ACC112 (cell line): ENCODE results near the gene MTURN.
"Not testable (repeated sequence)": the region's sequence is repeated elsewhere in the genome, so short reads cannot be mapped to it uniquely, and the experiment has no call there.

ENCODE experiments used
- H2AFZ ChIP-seq: fragments of 200-600 bp; sonication (generic); one replicate; pipeline ENCODE4 v1.6.0; 2017; ENCODE audit warnings: antibody characterized with exemption, low read length; ENCODE audit not compliant: unreplicated experiment
- H3K27ac ChIP-seq: fragments of 200-600 bp; sonication (generic); 2 replicates; pipeline ENCODE4 v1.5.1; 2014; ENCODE audit warnings: low read depth, mild to moderate bottlenecking, antibody characterized with exemption, low read length, moderate library complexity
- H3K27me3 ChIP-seq: fragments of 200-600 bp; sonication (generic); 2 replicates; pipeline ENCODE4 v1.6.1; 2014; ENCODE audit warnings: mild to moderate bottlenecking, antibody characterized with exemption, low read length, moderate library complexity, mixed read lengths; ENCODE audit not compliant: insufficient read depth
- H3K36me3 ChIP-seq: fragments of 200-600 bp; sonication (generic); 2 replicates; pipeline ENCODE4 v1.6.1; 2016; ENCODE audit warnings: mild to moderate bottlenecking, antibody characterized with exemption, low read length, moderate library complexity, mixed read lengths; ENCODE audit not compliant: insufficient read depth
- H3K4me1 ChIP-seq: fragments of 200-600 bp; sonication (generic); one replicate; pipeline ENCODE4 v1.6.1; 2016; ENCODE audit warnings: low read length, mixed read lengths; ENCODE audit not compliant: insufficient read depth, unreplicated experiment, control insufficient read depth
- H3K4me3 ChIP-seq: fragments of 200-600 bp; sonication (generic); 2 replicates; pipeline ENCODE4 v1.5.1; 2014; ENCODE audit warnings: mild to moderate bottlenecking, low read depth, low read length
- H3K79me2 ChIP-seq: fragments of 200-600 bp; sonication (generic); one replicate; pipeline ENCODE4 v1.6.0; 2016; ENCODE audit warnings: low read length; ENCODE audit not compliant: control insufficient read depth, unreplicated experiment, insufficient read depth

MTURN gene

GRCh38 chr7:30180718-30181117 is 45.9 kb downstream of the MTURN start:
- no peaks in the 10 kb centered on the region for H3K36me3 ChIP-seq
- H2AFZ ChIP-seq = no peak overlapping the region
- no peak overlapping the region for H3K27ac ChIP-seq
- no peaks in the 10 kb centered on the region for H3K27me3 ChIP-seq
- no peaks in the 10 kb centered on the region for H3K79me2 ChIP-seq
- peaks cover 5% of the 10 kb centered on the region for H3K4me1 ChIP-seq
- no peak overlapping the region for H3K4me3 ChIP-seq

- H3K4me1 ChIP-seq = peaks cover 5% of the 10 kb centered on the region
- H3K27me3 ChIP-seq = no peaks in the 10 kb centered on the region
- no peaks in the 10 kb centered on the region for H3K79me2 ChIP-seq
- no peak overlapping the region for H2AFZ ChIP-seq
- H3K4me3 ChIP-seq = no peak overlapping the region
- no peak overlapping the region for H3K27ac ChIP-seq
- H3K36me3 ChIP-seq = no peaks in the 10 kb centered on the region
Measured at GRCh38 chr7:30181211-30181610, 46.4 kb downstream of the MTURN start.

- Histone ChIP-seq H3K79me2 (no peaks in the 10 kb centered on the region), H3K36me3 (no peaks in the 10 kb centered on the region), H3K4me1 (peaks cover 5% of the 10 kb centered on the region), H2AFZ (no peak overlapping the region), H3K4me3 (no peak overlapping the region), H3K27ac (no peak overlapping the region), H3K27me3 (no peaks in the 10 kb centered on the region)
Measured at GRCh38 chr7:30181736-30182522, 47.1 kb downstream of the MTURN start.

- Histone ChIP-seq H2AFZ (no peak overlapping the region), H3K27ac (no peak overlapping the region), H3K4me3 (no peak overlapping the region), H3K27me3 (no peaks in the 10 kb centered on the region), H3K36me3 (no peaks in the 10 kb centered on the region), H3K79me2 (no peaks in the 10 kb centered on the region), H3K4me1 (peaks cover 5% of the 10 kb centered on the region)
Measured at GRCh38 chr7:30182814-30183213, 48.0 kb downstream of the MTURN start.

GRCh38 chr7:30183749-30184369 is 49.1 kb downstream of the MTURN start:
- H2AFZ ChIP-seq = no peak overlapping the region
- H3K79me2 ChIP-seq = no peaks in the 10 kb centered on the region
- H3K27me3 ChIP-seq = no peaks in the 10 kb centered on the region
- H3K4me1 ChIP-seq = peaks cover 2% of the 10 kb centered on the region
- no peak overlapping the region for H3K27ac ChIP-seq
- H3K4me3 ChIP-seq = no peak overlapping the region
- no peaks in the 10 kb centered on the region for H3K36me3 ChIP-seq

- H2AFZ ChIP-seq = no peak overlapping the region
- H3K79me2 ChIP-seq = no peaks in the 10 kb centered on the region
- no peak overlapping the region for H3K27ac ChIP-seq
- no peaks in the 10 kb centered on the region for H3K4me1 ChIP-seq
- H3K4me3 ChIP-seq = no peak overlapping the region
- H3K27me3 ChIP-seq = no peaks in the 10 kb centered on the region
- no peaks in the 10 kb centered on the region for H3K36me3 ChIP-seq
Measured at GRCh38 chr7:30184791-30185487, 50.2 kb downstream of the MTURN start.

- H3K79me2 ChIP-seq = no peaks in the 10 kb centered on the region
- H2AFZ ChIP-seq = no peak overlapping the region
- H3K27ac ChIP-seq = no peak overlapping the region
- no peaks in the 10 kb centered on the region for H3K4me1 ChIP-seq
- H3K27me3 ChIP-seq = no peaks in the 10 kb centered on the region
- H3K36me3 ChIP-seq = no peaks in the 10 kb centered on the region
- no peak overlapping the region for H3K4me3 ChIP-seq
Measured at GRCh38 chr7:30185496-30185895, 50.7 kb downstream of the MTURN start.

- Histone ChIP-seq H3K27ac (no peak overlapping the region), H3K27me3 (no peaks in the 10 kb centered on the region), H3K79me2 (no peaks in the 10 kb centered on the region), H3K36me3 (no peaks in the 10 kb centered on the region), H3K4me1 (no peaks in the 10 kb centered on the region), H3K4me3 (no peak overlapping the region), H2AFZ (no peak overlapping the region)
Measured at GRCh38 chr7:30186725-30187124, 51.9 kb downstream of the MTURN start.

- H2AFZ ChIP-seq = no peak overlapping the region
- H3K27me3 ChIP-seq = no peaks in the 10 kb centered on the region
- H3K79me2 ChIP-seq = no peaks in the 10 kb centered on the region
- no peaks in the 10 kb centered on the region for H3K36me3 ChIP-seq
- no peaks in the 10 kb centered on the region for H3K4me1 ChIP-seq
- no peak overlapping the region for H3K27ac ChIP-seq
- H3K4me3 ChIP-seq = no peak overlapping the region
Measured at GRCh38 chr7:30187513-30187912, 52.7 kb downstream of the MTURN start.

- H3K27ac ChIP-seq, H3K4me3 ChIP-seq, H3K4me1 ChIP-seq, H3K36me3 ChIP-seq, H3K79me2 ChIP-seq, H3K27me3 ChIP-seq, H2AFZ ChIP-seq: not testable (repeated sequence)
Measured at GRCh38 chr7:30188381-30188780, 53.6 kb downstream of the MTURN start.

- Histone ChIP-seq H3K79me2 (no peaks in the 10 kb centered on the region), H3K4me1 (no peaks in the 10 kb centered on the region), H3K27me3 (no peaks in the 10 kb centered on the region; the same call in 1 of the 2 replicates), H3K36me3 (no peaks in the 10 kb centered on the region), H3K27ac (no peak overlapping the region), H2AFZ (no peak overlapping the region), H3K4me3 (no peak overlapping the region)
Measured at GRCh38 chr7:30188811-30189210, 54.0 kb downstream of the MTURN start.
